Activated CD4-positive, alpha-beta T cell treated with anti-CD3 and anti-CD28 coated beads, Interleukin-2, amount 10 ng/mL, durations not matched to agents 7 days and 5 days (primary cell): ENCODE results near the gene SLX9. TPM values are rescaled to one million over a fixed set of nuclear protein-coding genes. Genes with fewer than 3 reads are reported as not detected.

Experiments used
- CTCF ChIA-PET: fragments of 350-600 bp; sonication (Branson Sonifier 250); formaldehyde crosslinking; loops from one replicate; lab custom pipeline; 2021; ENCODE audit warnings: antibody characterized with exemption; lab: Charles Lee
- POLR2A ChIA-PET: fragments of 350-600 bp; sonication (Branson Sonifier 250); formaldehyde crosslinking; loops from one replicate; lab custom pipeline; 2021; ENCODE audit warnings: antibody characterized with exemption; lab: Charles Lee
- DNase-seq: peaks from one replicate; pipeline ENCODE4 v3.0.0-alpha.2; 2020
- H3K27ac Mint-ChIP-seq: one replicate; pipeline ENCODE4 v1.8.0; 2021; ENCODE audit warnings: mild to moderate bottlenecking, moderate library complexity, mixed read lengths
- H3K27me3 Mint-ChIP-seq: one replicate; pipeline ENCODE4 v1.8.0; 2021; ENCODE audit warnings: mixed read lengths
- H3K36me3 Mint-ChIP-seq: one replicate; pipeline ENCODE4 v1.8.0; 2021; ENCODE audit warnings: low read depth, mixed read lengths
- H3K4me1 Mint-ChIP-seq: one replicate; pipeline ENCODE4 v1.8.0; 2021; ENCODE audit warnings: mixed read lengths
- H3K4me3 Mint-ChIP-seq: one replicate; pipeline ENCODE4 v1.8.0; 2021; ENCODE audit warnings: mild to moderate bottlenecking, moderate library complexity, mixed read lengths
- H3K9me3 Mint-ChIP-seq: one replicate; pipeline ENCODE4 v1.8.0; 2021; ENCODE audit warnings: mixed read lengths
- total RNA-seq, 2 experiments: library from RNA; stranded (reverse); gene quantifications; one replicate each; pipeline ENCODE4 v1.2.3, GENCODE V29; 2021

The SLX9 gene
- total RNA-seq, 2 experiments from 2014 or later, result 32.7 to 39.8 TPM

DNA sequence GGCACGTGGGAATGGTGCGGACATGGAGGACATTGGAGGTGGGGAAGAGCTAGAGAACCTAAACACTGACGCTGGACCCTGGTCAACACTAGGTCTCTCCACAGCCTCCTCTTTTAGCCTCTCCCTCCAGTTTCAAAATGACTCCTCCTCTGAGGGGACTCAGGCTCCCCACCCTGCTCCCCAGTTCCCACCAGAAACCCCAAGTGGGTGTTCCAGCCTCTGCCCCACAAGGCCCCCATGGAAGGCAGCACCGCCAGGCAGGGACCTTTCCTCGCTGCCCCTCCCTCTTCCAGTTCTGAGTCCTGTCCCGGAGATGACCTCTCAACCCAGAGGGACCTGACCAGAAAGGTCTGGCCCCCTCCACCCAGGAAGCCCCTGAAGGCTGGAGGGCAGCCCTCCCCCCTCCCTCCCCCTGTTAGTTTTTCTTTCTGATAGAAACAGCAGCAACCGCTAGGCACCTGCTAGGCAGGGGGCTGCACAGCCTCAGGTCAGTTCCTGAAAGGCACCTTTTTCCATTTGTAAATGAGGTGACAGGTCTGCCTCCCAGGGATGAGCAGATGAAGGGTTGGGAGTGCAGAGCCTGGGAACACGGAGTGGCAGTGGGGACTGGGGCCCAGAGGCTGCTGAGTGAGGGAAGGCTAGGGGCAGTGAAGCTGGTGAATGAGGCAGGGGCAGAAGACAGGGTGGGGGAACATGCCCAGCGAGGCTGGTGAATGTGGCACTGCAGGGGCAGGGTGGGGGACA lies 9.9 kb upstream of the SLX9 start:
- Mint-ChIP-seq H3K4me1 (peaks cover 65% of the 10 kb centered on the region), H3K27ac (peak overlapping the region; percentile 87), H3K9me3 (no peaks in the 10 kb centered on the region), H3K27me3 (no peaks in the 10 kb centered on the region), H3K4me3 (peak overlapping the region; percentile 79), H3K36me3 (peaks cover 8% of the 10 kb centered on the region)
- CTCF ChIA-PET, result interaction anchor here (0.6 to 1.4 kb wide), 7 partner anchors 12 to 427 kb away, joined by 3 to 4 read pairs (median 3); no protein-coding TSS in a partner anchor
- POLR2A ChIA-PET, result no interaction called here
- no peak for DNase-seq

DNA sequence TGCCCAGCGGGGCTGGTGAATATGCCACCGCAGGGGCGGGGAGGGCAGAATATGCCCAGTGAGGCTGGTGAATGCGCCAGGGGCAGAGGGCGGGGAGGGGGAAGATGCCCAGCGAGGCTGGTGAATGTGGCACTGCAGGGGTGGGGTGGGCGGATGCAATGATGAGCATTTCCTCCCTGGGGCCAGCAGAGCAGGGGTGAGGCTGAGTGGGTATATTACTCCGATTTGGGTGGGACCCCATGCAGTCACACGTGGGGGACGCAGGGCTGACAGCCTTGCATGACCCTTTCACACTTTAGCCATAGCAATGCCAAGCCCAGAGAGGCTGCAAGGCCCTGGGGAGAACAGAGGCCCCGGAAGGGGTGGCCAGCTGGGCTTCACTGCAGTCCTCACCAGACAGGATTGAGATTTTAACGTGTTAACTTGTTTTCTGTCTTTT lies 9.3 kb upstream of the SLX9 start:
- POLR2A ChIA-PET, result interaction anchor here (1.0 kb wide), 1 partner anchor 10 kb away, joined by 4 read pairs; the partner anchor contains the start of gene ITGB2
- H3K27me3 Mint-ChIP-seq, result no peaks in the 10 kb centered on the region
- no peaks in the 10 kb centered on the region for H3K9me3 Mint-ChIP-seq
- H3K4me1 Mint-ChIP-seq, result peaks cover 60% of the 10 kb centered on the region
- peak overlapping the region; percentile 79 for H3K4me3 Mint-ChIP-seq
- DNase-seq, result peak; percentile 65
- CTCF ChIA-PET, result interaction anchor here (0.7 to 1.3 kb wide), 2 partner anchors 14 to 19 kb away, joined by 3 to 4 read pairs; no protein-coding TSS in a partner anchor
- peaks cover 8% of the 10 kb centered on the region for H3K36me3 Mint-ChIP-seq
- H3K27ac Mint-ChIP-seq, result peak overlapping the region; percentile 87

DNA sequence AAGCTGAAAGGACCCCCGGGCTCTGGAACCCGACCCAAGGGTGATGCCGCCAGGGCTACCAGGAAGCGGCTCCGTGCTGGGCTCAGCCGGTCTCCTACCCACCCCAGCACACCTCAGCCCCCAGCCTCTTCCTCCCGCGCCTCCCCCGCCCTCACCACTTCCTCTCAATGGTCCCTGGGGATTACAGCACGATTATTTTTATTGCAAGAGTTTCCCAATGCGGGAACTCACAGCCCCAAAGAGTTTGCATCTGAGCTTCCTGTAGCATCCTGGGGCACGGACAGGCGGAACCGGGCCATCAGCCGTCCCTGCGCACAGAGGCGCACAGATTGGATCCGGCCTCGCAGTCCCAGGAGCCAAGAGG lies 8.7 kb upstream of the SLX9 start:
- Mint-ChIP-seq H3K9me3 (no peaks in the 10 kb centered on the region), H3K27ac (peak overlapping the region; percentile 87), H3K27me3 (no peaks in the 10 kb centered on the region), H3K4me1 (peaks cover 57% of the 10 kb centered on the region), H3K4me3 (peak overlapping the region; percentile 79), H3K36me3 (peaks cover 8% of the 10 kb centered on the region)
- peak; percentile 47 for DNase-seq
- ChIA-PET CTCF (interaction anchor here (1.2 to 1.4 kb wide), 3 partner anchors 19 to 122 kb away, joined by 4 to 5 read pairs (median 4); no protein-coding TSS in a partner anchor), POLR2A (interaction anchor here (1.0 kb wide), 1 partner anchor 11 kb away, joined by 4 read pairs; the partner anchor contains the start of gene ITGB2)

DNA sequence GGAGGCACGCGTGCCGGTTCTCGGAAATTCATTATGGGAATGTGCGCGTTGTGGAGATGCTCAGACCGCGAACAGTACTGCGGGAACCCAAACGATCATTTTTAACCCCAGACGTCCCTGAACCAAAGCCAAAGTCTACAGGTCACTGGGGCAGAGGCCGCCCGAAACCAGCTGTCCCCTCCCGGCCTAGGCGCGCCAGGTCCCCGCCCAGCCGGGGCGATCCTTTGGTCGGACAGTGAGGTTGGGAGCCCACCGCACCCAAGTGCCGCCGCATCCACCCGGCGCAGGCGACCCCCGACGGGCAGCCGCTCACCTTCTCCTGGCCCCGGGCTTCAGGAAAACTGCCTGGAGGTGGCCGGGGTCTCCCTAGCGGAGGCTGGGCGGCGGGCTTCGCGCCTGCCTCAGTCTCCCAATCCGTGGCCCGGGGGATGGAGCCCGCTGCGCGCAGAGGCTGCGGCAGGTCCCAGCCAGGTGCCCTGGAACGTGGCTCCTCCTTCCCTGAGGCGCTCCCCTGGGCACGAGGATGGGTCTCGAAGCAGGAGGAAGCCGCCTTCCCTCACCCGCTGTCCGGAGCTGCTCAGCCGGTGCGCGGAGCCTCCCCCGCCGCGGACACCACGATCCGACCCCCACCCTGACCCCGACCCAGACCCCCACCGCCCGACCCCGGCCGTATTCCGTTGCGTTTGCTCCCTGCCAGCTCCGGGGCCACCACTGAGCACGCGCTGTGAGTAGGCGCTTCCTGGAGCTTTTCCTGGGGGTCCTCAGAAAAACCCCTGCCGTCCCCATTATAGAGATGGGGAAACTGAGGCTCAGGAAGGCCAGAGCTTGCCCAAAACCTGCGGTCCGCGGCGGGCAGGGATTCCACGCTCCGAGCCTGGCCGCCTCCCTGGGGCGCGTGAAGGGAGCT lies 8.1 kb upstream of the SLX9 start:
- peaks cover 51% of the 10 kb centered on the region for H3K4me1 Mint-ChIP-seq
- POLR2A ChIA-PET, result interaction anchor here (1.0 kb wide), 1 partner anchor 12 kb away, joined by 4 read pairs; the partner anchor contains the start of gene ITGB2
- no peaks in the 10 kb centered on the region for H3K27me3 Mint-ChIP-seq
- CTCF ChIA-PET, result interaction anchor here (0.7 to 1.4 kb wide), 12 partner anchors 9 to 361 kb away, joined by 3 to 5 read pairs (median 3); partner anchors contain the start of gene UBE2G2
- no peaks in the 10 kb centered on the region for H3K9me3 Mint-ChIP-seq
- no peak for DNase-seq
- H3K36me3 Mint-ChIP-seq, result peaks cover 8% of the 10 kb centered on the region
- peak overlapping the region; percentile 87 for H3K27ac Mint-ChIP-seq
- peak overlapping the region; percentile 79 for H3K4me3 Mint-ChIP-seq

DNA sequence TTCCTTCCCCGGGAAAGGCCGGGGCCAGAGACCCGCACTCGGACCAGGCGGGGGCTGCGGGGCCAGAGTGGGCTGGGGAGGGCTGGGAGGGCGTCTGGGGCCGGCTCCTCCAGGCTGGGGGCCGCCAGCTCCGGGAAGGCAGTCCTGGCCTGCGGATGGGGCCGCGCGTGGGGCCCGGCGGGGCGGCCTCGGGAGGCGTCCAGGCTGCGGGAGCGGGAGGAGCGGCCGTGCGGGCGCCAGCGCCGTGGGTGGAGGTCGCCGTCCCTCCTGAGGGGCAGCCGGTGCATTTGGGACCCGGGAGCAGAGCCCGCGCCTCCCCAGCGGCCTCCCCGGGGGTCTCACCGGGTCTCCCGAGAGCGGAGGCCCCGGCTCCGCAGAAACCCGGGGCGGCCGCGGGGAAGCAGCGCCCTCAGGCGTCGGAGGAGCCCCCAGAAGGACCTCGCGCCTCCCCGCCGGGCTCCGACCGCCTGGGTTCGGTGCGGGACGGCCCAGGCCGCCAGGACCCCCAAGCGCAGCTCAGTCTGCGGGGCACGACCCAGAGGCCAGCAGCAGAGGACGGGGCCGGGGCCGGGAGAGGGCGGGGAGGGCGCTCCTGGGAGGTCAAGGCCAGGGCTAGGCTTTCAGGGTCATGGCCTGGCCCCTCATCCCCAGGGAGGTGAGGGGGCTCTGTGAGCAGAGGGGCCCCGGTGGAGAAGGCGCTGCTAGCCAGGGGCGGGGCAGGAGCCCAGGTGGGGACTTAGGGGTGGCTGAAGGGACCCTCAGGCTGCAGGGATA lies 7.2 kb upstream of the SLX9 start:
- H3K4me1 Mint-ChIP-seq, result peaks cover 42% of the 10 kb centered on the region
- ChIA-PET CTCF (interaction anchor here (0.7 to 1.9 kb wide), 16 partner anchors 9 to 360 kb away, joined by 3 to 6 read pairs (median 4); partner anchors contain the start of gene UBE2G2), POLR2A (no interaction called here)
- H3K27me3 Mint-ChIP-seq, result no peaks in the 10 kb centered on the region
- H3K4me3 Mint-ChIP-seq, result peak overlapping the region; percentile 38
- H3K36me3 Mint-ChIP-seq, result peaks cover 8% of the 10 kb centered on the region
- H3K27ac Mint-ChIP-seq, result no peak overlapping the region
- no peaks in the 10 kb centered on the region for H3K9me3 Mint-ChIP-seq
- DNase-seq, result peak; percentile 69

DNA sequence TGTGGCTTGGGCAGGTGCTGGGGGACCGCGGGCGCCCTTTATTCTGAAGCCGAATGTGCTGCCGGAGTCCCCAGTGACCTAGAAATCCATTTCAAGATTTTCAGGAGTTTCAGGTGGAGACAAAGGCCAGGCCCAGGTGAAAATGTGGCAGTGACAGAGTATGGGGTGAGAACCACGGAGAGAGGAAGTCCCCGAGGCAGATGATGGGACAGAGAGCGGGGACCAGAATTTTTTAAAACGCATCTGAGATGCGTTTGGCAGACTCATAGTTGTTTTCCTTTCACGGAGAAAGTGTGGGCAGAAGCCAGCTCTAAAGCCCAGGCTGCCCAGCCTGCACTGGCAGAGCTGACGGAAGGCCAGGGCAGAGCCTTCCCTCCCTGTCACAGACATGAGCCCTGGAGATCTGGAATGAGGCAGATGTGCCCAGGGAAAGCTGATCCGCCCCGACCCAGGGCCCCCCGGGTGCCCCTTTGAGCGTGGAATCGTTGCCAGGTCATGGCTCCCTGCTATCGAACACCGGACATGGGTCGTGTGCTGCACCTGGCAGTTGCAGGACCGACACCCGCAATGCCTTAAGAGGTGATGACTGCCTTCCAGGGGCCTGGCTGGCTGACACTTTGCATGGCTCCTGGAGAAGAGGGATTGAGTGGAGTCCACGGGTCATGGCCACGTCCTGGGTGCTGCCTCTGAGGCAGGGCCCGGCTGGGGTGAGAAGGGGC lies 6.5 kb upstream of the SLX9 start:
- no peaks in the 10 kb centered on the region for H3K9me3 Mint-ChIP-seq
- ChIA-PET POLR2A (no interaction called here), CTCF (interaction anchor here (0.8 to 2.0 kb wide), 8 partner anchors 8 to 41 kb away, joined by 3 to 6 read pairs (median 4); no protein-coding TSS in a partner anchor)
- H3K27ac Mint-ChIP-seq, result no peak overlapping the region
- no peaks in the 10 kb centered on the region for H3K27me3 Mint-ChIP-seq
- H3K4me3 Mint-ChIP-seq, result peak overlapping the region; percentile 38
- peaks cover 8% of the 10 kb centered on the region for H3K36me3 Mint-ChIP-seq
- H3K4me1 Mint-ChIP-seq, result peaks cover 36% of the 10 kb centered on the region
- DNase-seq, result no peak

DNA sequence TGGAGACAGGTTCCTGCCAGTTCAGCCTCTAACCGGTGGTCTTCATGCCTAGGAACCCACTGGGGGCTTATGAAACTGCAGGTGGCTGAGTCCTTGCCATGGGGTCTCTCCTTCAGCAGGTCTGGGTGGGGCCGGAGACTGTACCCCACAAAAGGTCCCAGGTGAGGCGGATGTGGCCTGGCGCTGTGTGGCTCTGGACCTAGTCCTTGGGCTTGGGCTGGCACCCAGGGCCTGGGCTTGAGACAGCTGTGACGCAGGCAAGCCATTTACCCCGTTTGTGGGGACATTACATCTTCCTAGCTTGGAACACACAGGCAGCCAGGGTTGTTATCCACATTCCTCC lies 5.9 kb upstream of the SLX9 start:
- no peak overlapping the region for H3K4me3 Mint-ChIP-seq
- no peaks in the 10 kb centered on the region for H3K9me3 Mint-ChIP-seq
- DNase-seq, result no peak
- H3K4me1 Mint-ChIP-seq, result peaks cover 34% of the 10 kb centered on the region
- no peaks in the 10 kb centered on the region for H3K27me3 Mint-ChIP-seq
- H3K27ac Mint-ChIP-seq, result no peak overlapping the region
- ChIA-PET POLR2A (no interaction called here), CTCF (interaction anchor here (0.5 to 2.0 kb wide), 10 partner anchors 8 to 1227 kb away, joined by 3 to 6 read pairs (median 4); partner anchors contain the start of gene ITGB2)
- peaks cover 8% of the 10 kb centered on the region for H3K36me3 Mint-ChIP-seq

DNA sequence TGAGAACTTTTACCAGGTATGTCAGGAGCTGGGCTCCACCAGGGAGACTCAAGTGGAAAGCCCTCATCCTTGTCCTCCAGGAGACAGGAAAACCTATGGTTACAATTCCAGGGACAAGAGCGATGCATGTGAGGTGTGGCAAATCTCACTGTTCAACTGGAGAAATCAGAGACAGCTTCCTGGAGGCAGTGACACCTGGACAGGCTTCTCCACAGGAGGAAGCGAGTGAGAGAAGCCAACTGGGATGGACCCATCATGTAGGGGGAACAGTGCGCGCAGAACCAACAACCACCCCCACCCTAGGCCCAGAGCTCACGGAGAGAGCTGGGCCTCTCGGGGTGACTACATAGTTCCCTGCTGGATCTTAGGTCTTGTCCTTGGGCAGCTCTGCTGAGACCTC lies 5.6 kb upstream of the SLX9 start:
- no peak for DNase-seq
- POLR2A ChIA-PET, result interaction anchor here (0.6 kb wide), 1 partner anchor 135 kb away, joined by 4 read pairs; no protein-coding TSS in a partner anchor
- Mint-ChIP-seq H3K4me3 (no peak overlapping the region), H3K36me3 (peaks cover 4% of the 10 kb centered on the region), H3K27me3 (no peaks in the 10 kb centered on the region), H3K4me1 (peaks cover 34% of the 10 kb centered on the region), H3K9me3 (no peaks in the 10 kb centered on the region), H3K27ac (no peak overlapping the region)
- CTCF ChIA-PET, result interaction anchor here (0.5 to 2.0 kb wide), 7 partner anchors 13 to 1228 kb away, joined by 3 to 6 read pairs (median 4); partner anchors contain the start of gene ITGB2

DNA sequence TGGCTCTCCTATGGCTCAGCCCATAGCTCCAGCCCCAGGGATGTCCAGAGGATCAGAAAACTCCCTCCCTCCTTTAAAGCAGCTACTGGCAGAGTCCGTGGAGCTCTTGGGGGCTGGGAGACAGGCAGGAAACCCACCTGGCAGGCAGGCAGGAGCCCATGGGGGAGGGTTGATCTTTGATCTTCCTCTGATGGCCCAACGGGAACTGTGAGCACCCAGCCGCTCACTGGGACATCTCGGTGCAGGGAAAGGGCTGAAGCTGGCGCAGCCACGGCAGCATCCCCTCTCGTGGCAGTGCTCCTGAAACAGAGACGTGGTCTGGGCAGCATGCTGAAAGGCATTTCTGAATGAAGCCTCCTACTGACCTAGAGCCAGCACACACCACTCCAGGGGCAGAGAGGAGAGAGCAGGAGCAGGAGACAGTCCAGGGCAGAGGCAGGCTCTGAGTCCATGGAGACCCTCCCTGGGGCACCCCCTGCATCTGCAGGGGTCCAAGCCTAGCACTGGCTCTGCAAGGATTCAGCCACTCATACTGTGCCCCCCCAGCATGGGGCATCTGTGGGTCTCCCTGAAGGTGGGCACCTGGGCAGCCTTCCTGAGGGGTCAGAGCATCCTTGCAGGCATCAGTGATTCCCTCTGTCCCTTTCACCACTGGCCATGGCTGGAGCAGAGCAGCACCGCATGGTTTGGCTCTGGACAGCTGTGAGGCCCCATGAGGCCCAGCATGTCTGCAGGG lies 4.9 kb upstream of the SLX9 start:
- H3K4me3 Mint-ChIP-seq, result no peak overlapping the region
- no peaks in the 10 kb centered on the region for H3K9me3 Mint-ChIP-seq
- peaks cover 30% of the 10 kb centered on the region for H3K4me1 Mint-ChIP-seq
- no peak overlapping the region for H3K27ac Mint-ChIP-seq
- no peaks in the 10 kb centered on the region for H3K36me3 Mint-ChIP-seq
- no peak for DNase-seq
- no peaks in the 10 kb centered on the region for H3K27me3 Mint-ChIP-seq
- CTCF ChIA-PET, result interaction anchor here (0.5 to 2.0 kb wide), 8 partner anchors 13 to 1228 kb away, joined by 3 to 6 read pairs (median 4); partner anchors contain the start of gene ITGB2
- POLR2A ChIA-PET, result interaction anchor here (0.6 kb wide), 1 partner anchor 136 kb away, joined by 4 read pairs; no protein-coding TSS in a partner anchor

DNA sequence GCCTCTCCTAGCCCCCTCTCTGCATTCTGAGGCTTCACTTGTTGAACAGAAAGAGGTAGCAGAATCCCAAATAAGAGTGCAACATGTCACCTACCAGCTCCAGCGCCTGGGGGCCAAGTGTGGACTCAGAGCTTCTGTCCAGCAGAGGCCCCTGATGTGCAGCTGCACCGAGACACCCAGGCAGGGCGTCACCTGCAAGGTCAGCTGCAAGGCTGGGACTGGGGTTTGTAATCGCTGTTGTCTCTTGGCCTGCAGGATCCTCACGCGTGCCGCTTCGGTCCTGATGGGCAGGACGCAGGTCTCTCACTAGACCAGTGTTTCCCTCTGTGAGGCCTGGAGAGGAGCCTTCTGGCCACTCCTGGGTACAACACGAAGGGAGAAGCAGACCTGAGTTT lies 4.3 kb upstream of the SLX9 start:
- Mint-ChIP-seq H3K27me3 (no peaks in the 10 kb centered on the region), H3K9me3 (no peaks in the 10 kb centered on the region), H3K4me1 (peaks cover 29% of the 10 kb centered on the region), H3K27ac (no peak overlapping the region), H3K36me3 (no peaks in the 10 kb centered on the region), H3K4me3 (no peak overlapping the region)
- ChIA-PET CTCF (interaction anchor here (0.6 to 0.8 kb wide), 3 partner anchors 9 to 353 kb away, joined by 3 to 4 read pairs (median 3); no protein-coding TSS in a partner anchor), POLR2A (no interaction called here)
- no peak for DNase-seq
